GM19193 (cell line): ENCODE data around the gene UBE4B.

Experiments used
- POLR2A ChIP-seq: IDR thresholded peaks from 4 replicates; pipeline ENCODE4 v1.6.1; 2011; ENCODE audit not compliant: insufficient read depth, insufficient read length; ENCODE audit errors: extremely low read depth

Gene UBE4B

DNA sequence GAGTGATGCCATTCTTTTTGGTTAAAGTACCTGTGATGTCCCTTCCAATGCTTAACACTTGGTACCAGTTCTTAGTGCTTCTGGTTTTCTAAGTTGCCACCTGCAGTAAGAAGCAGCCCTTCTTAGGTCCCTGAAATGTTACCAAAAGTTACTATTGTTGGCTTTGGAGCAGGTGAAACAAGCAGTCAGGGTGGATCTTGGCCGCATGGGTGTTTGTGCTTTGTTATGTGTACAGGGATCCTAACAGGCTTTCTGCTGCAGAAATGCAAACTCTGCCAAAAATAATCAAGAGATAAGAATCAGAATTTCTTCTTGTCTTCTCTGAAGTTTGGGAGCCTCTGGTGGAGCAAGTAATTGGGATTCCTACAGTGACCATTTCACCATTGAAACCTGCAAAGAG is 84.4 kb downstream of the UBE4B start:
- no peak for TF ChIP-seq POLR2A

DNA sequence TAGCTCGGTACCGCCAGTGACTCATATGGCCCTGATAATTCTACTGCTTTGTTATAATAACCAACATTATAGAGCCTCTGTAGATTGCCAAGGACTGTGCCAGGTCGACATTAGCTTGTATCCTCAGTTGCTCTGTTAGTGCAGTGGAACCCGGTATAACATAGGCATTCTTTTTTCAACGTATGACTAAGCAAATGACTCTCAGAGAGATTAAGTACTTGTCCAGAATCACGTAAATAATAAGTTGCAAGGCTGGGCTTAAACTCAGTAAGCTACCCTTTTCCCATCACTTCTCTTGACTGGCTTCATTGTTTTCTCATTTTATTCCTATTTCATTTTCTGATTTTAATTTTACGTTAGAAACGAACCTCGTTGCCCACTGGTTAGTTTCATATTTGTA is 85.1 kb downstream of the UBE4B start:
- TF ChIP-seq POLR2A = no peak

DNA sequence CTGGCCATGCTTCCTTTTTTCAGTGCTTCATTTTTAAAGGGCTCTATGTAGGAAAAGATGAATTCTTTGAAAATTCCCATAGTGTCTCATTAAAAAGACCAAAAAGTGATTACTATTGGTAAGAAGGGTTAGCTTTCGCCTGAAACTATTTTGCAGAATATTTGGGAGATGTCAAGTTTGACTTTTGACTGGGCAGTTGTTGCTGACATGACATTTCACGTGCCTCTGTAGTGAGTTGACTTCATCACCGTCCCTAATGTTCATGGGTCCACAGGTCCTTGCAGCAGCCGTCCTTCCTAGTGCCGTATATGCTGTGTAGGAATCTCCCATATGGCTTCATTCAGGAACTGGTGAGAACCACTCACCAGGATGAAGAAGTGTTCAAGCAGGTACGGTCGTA is 88.9 kb downstream of the UBE4B start:
- no peak for TF ChIP-seq POLR2A

DNA sequence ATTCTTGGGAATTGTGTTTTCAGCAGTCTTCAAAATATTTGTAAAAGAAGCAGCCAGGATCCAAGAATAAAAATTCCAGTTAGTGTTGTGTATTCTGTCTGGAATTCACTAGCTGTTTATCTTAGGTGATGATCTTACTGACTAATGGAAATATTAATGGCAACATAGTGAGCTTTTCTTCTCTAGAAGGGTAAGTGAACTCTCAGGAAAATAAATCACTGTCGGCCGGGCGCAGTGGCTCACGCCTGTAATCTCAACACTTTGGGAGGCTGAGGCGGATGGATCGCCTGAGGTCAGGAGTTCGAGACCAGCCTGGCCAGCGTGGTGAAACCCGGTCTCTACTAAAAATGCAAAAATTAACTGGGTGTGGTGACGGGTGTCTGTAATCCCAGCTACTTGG is 90.2 kb downstream of the UBE4B start:
- no peak for TF ChIP-seq POLR2A

DNA sequence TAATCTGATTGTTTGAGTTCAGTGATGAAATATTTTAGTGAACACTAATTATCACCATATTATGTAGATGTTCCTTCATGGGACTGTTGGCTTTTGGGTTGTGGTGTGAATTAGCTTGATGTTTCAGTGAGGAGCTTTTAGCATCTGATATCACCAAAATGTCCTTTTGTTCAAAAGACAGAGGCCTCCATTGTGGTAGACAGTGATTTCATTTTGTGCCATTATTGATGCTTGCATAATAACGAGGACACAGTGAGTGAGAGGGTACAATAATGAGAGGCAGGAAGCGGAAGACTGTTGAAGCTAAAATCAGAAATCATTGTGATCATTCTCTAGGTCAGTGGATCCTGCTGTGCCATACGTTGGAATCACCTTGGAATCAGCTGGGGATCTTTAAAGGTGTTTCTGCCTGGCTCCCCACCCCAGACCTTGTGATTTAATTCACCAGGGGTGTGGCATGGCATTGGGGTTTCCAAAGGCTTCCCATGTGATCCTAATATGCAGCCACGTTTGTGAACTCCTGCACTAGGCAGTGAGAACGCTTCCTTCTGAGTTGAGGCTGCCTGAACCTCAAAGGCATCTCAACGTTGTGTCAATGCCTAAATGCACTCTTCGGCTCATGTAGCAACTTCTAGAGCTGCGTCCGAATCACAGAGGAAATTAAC is 95.5 kb downstream of the UBE4B start:
- TF ChIP-seq POLR2A = no peak

DNA sequence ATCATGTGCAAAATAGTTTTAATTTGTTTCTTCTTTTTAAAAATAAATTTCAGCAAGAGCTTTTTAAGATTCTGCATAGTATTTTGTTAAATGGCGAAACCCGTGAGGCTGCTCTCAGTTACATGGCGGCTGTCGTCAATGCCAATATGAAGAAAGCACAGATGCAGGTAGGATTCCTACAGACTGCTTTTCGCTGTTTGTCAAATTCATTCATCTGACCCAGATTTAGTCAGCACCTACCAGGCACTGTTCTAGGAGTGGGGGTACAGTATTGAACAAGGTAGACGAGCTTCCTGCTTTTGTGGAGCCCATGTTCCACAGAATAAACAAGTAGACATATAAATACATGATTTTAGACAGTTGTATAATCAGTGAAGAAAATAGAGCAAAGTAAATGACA is 99.6 kb downstream of the UBE4B start:
- no peak for TF ChIP-seq POLR2A

DNA sequence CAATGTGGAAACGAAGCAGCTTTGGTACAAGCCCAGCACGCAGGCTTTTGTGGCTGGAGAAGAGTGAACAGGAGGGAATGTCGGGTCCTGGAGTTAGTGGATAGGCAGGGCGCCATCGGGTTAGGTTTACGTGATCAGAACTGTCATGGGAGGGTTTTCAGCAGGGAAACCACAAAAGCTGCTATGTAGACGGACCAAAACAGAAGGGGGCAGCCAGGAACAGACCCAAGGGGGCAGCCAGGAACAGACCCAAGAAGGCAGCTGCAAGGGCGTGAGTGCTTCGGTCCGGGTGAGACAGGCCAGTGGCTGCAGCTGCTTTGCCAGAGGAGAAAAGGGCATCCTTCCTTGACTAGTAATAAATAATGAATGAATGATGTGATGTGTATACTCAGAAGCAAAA is 100.1 kb downstream of the UBE4B start:
- TF ChIP-seq POLR2A = no peak

DNA sequence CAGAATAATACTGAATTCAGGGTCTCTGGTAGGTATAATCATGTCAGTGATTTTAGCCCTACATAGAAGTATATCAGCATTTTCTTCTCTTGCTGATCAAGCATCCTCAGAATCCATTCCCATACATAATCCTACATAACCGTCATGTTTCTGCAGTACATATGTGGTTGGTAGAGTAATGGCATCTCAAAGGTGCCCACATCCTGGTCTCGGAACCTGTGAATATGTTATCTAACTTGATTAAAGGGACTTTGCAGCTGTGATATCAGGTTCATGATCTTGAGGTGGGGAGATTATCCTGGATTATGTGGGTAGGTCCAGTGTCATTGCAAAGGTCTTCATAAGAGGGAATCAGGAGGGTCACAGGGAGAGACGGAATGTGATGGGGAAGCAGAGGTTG is 108.2 kb downstream of the UBE4B start:
- no peak for TF ChIP-seq POLR2A

DNA sequence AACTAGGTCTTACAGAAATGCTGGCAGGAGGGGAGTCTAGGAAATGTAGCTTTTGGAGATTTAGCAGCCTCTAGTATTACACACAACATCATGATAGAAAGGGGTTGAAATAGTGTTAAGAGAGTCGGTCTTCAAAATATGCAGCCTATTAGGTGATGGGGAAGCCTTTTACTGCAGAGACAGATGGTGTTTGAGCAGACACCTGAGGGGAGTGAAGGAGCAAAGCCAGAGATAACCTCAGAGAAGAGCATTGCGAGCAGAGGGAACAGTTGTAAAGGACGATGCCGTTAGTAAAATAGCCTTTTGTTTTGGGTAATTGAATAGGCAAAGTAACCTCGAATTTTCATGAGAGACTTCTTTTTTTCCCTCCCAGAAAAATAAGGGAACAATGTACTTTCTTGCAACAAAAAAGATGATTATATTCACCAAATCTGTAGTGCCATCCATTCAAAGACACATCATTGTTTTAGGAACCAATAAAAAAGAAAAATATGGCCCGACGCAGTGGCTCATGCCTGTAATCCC is 111.3 kb downstream of the UBE4B start:
- no peak for TF ChIP-seq POLR2A

DNA sequence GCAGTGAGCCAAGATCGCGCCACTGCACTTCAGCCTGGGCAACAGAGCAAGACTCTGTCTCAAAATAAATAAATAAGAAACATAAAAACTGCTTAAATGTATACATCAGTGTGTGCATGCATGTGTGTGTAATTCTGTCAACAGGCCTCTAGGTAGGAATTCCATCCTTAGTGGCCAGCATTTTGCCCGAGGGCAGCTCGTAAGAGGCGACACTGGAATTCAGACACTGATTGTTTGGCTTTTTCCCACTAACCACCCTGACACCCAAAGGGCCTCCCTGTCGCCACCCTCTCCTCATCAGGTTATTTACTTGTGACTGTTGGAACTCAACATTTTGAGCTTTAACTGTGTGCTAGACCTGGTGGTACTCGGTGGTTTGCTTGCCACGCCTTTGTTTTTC is 113.6 kb downstream of the UBE4B start:
- no peak for TF ChIP-seq POLR2A

DNA sequence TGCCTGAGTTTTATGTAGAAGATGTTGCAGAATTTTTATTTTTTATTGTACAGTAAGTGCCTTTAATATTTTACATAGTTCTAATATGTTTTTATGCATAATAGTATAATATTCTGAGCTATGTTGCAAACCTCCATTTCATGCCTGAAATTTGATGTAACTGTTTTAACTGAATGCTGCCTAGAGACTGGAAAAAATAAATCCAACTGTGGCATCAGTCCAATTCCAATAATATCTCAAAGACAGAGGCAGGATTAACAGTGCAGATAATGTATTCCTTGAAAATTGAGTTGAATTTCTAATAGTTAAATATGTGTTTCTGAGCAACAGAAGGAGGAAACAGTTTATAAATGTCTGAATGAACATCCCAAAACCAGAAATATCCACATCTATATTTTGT is 116.5 kb downstream of the UBE4B start:
- TF ChIP-seq POLR2A = no peak

DNA sequence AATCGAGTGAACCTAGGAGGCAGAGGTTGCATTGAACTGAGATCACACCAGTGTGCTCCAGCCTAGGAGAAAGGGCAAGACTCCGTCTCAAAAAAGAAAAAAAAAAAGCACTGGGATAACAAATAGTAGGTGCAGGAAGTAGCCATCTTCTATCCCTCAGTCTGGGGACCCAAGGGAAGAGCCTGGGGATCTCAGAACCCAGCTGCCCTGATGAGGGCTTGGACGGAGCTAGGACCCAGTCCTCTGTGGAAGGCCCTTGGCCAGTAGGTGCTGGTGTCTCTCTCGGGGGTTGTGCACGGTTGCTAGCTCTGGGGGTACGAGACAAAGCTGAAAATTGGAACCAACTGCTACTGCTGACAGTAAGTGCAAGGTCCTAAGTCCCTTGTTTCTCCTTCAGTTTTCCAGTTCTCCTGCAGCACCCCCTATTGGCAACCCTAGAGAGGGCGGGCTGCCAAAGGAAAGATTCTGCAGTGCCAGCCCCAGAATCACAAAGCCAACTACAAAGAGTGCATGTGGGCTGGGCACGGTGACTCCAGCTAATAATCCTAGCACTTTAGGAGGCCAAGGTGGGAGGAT is 120.0 kb downstream of the UBE4B start:
- TF ChIP-seq POLR2A = no peak

DNA sequence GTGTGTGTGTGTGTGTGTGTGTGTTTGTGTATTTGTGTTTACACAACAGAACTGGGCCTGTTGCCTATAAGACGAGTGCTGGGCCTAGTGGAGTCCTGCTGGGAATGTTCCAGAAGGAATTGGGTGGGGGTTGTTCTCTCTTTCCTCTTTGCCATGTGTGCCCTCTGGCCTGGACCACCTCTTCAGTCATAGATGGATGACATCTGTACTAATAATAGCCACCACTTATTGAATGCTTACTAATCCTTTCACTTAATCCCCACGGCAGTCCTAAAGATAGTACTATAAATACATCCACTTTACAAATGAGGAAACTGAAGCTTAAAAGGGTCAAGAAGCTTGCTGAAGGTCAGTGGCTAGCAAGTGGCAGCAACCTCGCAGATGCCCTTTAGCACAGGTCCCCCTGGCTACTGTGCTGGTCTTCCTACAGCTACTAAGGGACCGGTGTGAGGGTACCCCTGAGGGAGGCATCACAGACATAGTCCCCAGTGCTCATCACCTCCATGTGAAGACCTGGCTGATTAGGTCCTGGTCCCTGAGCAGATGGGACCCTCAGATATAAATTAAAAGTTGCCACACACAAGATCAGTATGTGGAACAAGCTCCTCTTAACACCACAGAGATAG is 122.4 kb downstream of the UBE4B start:
- TF ChIP-seq POLR2A = no peak

DNA sequence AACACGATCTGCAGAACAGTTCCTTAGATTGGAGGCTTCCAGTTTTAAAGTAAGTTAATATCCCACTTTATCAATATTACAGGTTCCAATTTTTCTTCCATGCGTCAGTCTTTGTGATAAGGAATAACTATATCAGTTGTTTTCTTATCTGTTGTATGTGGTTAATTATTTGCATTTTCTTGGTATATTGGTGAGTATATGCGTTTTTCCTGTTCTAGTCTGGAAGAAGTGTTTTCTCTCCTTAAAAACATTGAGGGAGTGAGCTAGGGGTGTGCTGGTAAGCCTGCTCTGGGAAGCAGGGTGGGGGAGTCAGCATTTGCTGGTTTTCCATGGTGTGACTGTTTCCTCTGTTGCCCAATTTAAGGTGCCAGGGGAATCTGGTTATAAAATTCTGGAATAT is 127.4 kb downstream of the UBE4B start:
- no peak for TF ChIP-seq POLR2A

DNA sequence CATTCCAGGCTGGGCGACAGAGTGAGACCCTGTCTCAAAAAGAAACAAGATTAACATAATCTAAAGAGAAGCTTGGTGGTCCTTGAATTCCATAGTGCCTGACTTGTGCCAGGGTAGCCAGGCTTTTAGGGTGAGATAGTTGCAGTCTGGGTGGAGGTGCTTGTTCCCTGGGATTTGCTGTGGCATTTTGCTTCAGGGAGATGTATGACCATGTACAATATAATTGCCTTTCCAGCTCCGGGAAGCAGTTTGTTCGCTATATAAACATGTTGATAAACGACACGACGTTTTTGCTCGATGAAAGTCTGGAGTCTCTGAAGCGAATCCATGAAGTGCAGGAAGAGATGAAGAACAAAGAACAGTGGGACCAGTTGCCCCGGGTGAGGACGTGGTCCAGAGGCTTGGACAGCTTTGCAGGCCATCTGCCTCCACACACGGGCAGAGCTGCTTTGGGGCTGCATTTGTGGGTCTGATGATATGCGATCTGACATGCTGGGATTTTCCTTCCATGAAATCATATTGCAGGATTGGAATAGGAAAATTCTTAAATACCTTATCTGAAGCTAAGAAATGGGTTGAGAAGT is 128.2 kb downstream of the UBE4B start:
- no peak for TF ChIP-seq POLR2A
